ENCODE results near the gene SHOX.

DNA sequence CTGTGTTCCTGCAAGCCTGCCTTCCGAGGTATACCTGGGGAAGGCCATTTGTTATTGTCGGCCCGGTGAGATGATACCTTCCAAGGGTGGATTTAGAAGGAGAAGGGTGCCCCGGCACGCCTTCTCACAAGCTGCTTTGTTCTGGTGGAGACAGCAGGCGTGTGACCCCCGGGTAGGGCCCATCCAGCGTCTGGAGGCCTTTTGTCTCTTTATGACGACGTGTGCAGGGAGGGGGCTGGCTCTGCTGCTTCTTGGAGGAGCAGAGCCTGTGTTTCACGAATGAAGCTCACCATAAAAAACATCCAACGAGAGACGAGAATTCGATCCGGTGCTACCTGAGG lies 45.3 kb downstream of the SHOX start:
- TF ChIP-seq, protein P1, sequence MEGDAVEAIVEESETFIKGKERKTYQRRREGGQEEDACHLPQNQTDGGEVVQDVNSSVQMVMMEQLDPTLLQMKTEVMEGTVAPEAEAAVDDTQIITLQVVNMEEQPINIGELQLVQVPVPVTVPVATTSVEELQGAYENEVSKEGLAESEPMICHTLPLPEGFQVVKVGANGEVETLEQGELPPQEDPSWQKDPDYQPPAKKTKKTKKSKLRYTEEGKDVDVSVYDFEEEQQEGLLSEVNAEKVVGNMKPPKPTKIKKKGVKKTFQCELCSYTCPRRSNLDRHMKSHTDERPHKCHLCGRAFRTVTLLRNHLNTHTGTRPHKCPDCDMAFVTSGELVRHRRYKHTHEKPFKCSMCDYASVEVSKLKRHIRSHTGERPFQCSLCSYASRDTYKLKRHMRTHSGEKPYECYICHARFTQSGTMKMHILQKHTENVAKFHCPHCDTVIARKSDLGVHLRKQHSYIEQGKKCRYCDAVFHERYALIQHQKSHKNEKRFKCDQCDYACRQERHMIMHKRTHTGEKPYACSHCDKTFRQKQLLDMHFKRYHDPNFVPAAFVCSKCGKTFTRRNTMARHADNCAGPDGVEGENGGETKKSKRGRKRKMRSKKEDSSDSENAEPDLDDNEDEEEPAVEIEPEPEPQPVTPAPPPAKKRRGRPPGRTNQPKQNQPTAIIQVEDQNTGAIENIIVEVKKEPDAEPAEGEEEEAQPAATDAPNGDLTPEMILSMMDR (optimal IDR thresholded peaks at IDR 0.05 in 1 of 3, IDR thresholded peaks at IDR 0.05 in 1 of 3, conservative IDR thresholded peaks at IDR 0.05 in 1 of 3; ENCODE audit: extremely low read depth in 1 of 3, insufficient read depth in 2 of 3, low read length in 3 of 3): no peak
- no peak for TF ChIP-seq EZH2 (IDR thresholded peaks at IDR 0.05; ENCODE audit: low read length)

All from keratinocyte (primary cell).